H1 (cell line): ENCODE results near the gene TMEM115. TPM values are rescaled to one million over a fixed set of nuclear protein-coding genes. Genes with fewer than 3 reads are reported as not detected.

ENCODE experiments used
- CTCF ChIA-PET: fragments of 300-600 bp; sonication (Branson Sonifier 250); formaldehyde crosslinking; loops from one replicate; lab custom pipeline; 2021; ENCODE audit not compliant: partially characterized antibody; lab: Charles Lee
- POLR2A ChIA-PET: fragments of 300-600 bp; sonication (Branson Sonifier 250); formaldehyde crosslinking; loops from one replicate; lab custom pipeline; 2021; ENCODE audit warnings: inconsistent platforms; ENCODE audit not compliant: partially characterized antibody; lab: Charles Lee
- DNase-seq, 2 experiments: peaks; one replicate each; pipeline versions ENCODE4 v3.0.0 to v3.0.0-alpha.2; 2010 to 2022; ENCODE audit warnings: low spot score in 2 of 2, low read depth in 1 of 2, mixed read lengths in 1 of 2
- FAIRE-seq: peaks from 2 replicates; lab custom pipeline; 2011; peaks lifted over from hg19 to GRCh38; lab: Jason Lieb, UNC
- H2AFZ ChIP-seq: 2 replicates; pipeline ENCODE4 v1.8.1; 2012; ENCODE audit warnings: low read length, inconsistent platforms
- H2AK5ac ChIP-seq: 2 replicates; pipeline ENCODE4 v1.6.1; 2013; ENCODE audit warnings: low read depth, low read length
- H2BK120ac ChIP-seq: replicated peaks from 2 replicates; pipeline ENCODE3; 2013; ENCODE audit warnings: low read depth, low read length, inconsistent platforms
- H2BK12ac ChIP-seq: 2 replicates; pipeline ENCODE4 v1.6.1; 2013; ENCODE audit warnings: low read depth, low read length
- H2BK15ac ChIP-seq: 2 replicates; pipeline ENCODE4 v1.6.1; 2013; ENCODE audit warnings: low read length
- H2BK20ac ChIP-seq: 2 replicates; pipeline ENCODE4 v1.6.1; 2013; ENCODE audit warnings: low read length
- H2BK5ac ChIP-seq: 2 replicates; pipeline ENCODE4 v1.6.1; 2013; ENCODE audit warnings: low read depth, low read length
- H3K14ac ChIP-seq: 2 replicates; pipeline ENCODE4 v1.6.1; 2013; ENCODE audit warnings: inconsistent platforms; ENCODE audit not compliant: insufficient read length
- H3K18ac ChIP-seq: 2 replicates; pipeline ENCODE4 v1.6.1; 2013; ENCODE audit warnings: low read length; ENCODE audit errors: extremely low read depth
- H3K23ac ChIP-seq: 2 replicates; pipeline ENCODE4 v1.6.1; 2013; ENCODE audit warnings: inconsistent platforms; ENCODE audit not compliant: insufficient read length
- H3K23me2 ChIP-seq: 2 replicates; pipeline ENCODE4 v1.6.1; 2013; ENCODE audit warnings: low read depth, low read length
- H3K27ac ChIP-seq: 2 replicates; pipeline ENCODE4 v1.6.1; 2011; ENCODE audit warnings: low read depth, low read length, inconsistent platforms
- H3K27me3 ChIP-seq, 4 experiments: replicated peaks in 1 of 4; 1 replicate in 1 of 4; 2 replicates in 3 of 4; pipeline versions ENCODE4 v1.6.1 to v1.8.1; 2011 to 2013; ENCODE audit warnings: low read length in 3 of 4, mild to moderate bottlenecking in 3 of 4, inconsistent platforms in 2 of 4, mixed read lengths in 2 of 4, moderate library complexity in 1 of 4; ENCODE audit not compliant: control insufficient read depth in 3 of 4, insufficient read depth in 3 of 4; ENCODE audit errors: extremely low read depth in 1 of 4
- H3K36me3 ChIP-seq, 4 experiments: 2 replicates each; pipeline versions ENCODE4 v1.6.1 to v1.8.1; 2011 to 2013; ENCODE audit warnings: mild to moderate bottlenecking in 4 of 4, low read length in 3 of 4, moderate library complexity in 2 of 4, control low read depth in 1 of 4, inconsistent platforms in 1 of 4; ENCODE audit not compliant: insufficient read depth in 4 of 4, control insufficient read depth in 2 of 4
- H3K4ac ChIP-seq: replicated peaks from 2 replicates; pipeline ENCODE3; 2013; ENCODE audit warnings: low read length, low read depth, mixed read lengths, inconsistent platforms; ENCODE audit not compliant: insufficient read length
- H3K4me1 ChIP-seq, 4 experiments: replicated peaks in 1 of 4; 1 replicate in 1 of 4; 2 replicates in 3 of 4; pipeline versions ENCODE4 v1.6.1 to v1.8.1; 2011 to 2013; ENCODE audit warnings: low read length in 3 of 4, inconsistent platforms in 2 of 4, mixed read lengths in 1 of 4; ENCODE audit not compliant: insufficient read depth in 4 of 4, control insufficient read depth in 3 of 4
- H3K4me2 ChIP-seq, 2 experiments: 2 replicates each; pipeline versions ENCODE4 v1.6.1 to v1.8.1; 2011 to 2013; ENCODE audit warnings: low read depth in 2 of 2, low read length in 2 of 2, control low read depth in 1 of 2, inconsistent platforms in 1 of 2, mild to moderate bottlenecking in 1 of 2; ENCODE audit not compliant: insufficient read depth in 1 of 2
- H3K4me3 ChIP-seq, 4 experiments: fragments of 200-600, 300-600 bp in 1 of 4; sonication (generic), shearing (Covaris generic), sonication (Bioruptor Twin) in 1 of 4; 2 replicates each; pipeline versions ENCODE4 v1.5.1 to v1.8.1; 2011 to 2016; ENCODE audit warnings: low read length in 4 of 4, low read depth in 3 of 4, control low read depth in 2 of 4, inconsistent platforms in 2 of 4, mild to moderate bottlenecking in 2 of 4, mixed read lengths in 1 of 4, moderate library complexity in 1 of 4; ENCODE audit not compliant: insufficient read depth in 2 of 4; ENCODE audit errors: extremely low read depth in 1 of 4
- H3K56ac ChIP-seq: replicated peaks from 2 replicates; pipeline ENCODE3; 2013; ENCODE audit warnings: low read depth, mild to moderate bottlenecking, mixed read lengths, low read length, inconsistent platforms; ENCODE audit not compliant: insufficient read length
- H3K79me1 ChIP-seq: 2 replicates; pipeline ENCODE4 v1.6.1; 2013; ENCODE audit warnings: low read depth, low read length, control low read depth
- H3K79me2 ChIP-seq, 2 experiments: 2 replicates each; pipeline versions ENCODE4 v1.6.1 to v1.8.1; 2012 to 2013; ENCODE audit warnings: low read length in 2 of 2, mild to moderate bottlenecking in 2 of 2, inconsistent platforms in 1 of 2; ENCODE audit not compliant: insufficient read depth in 2 of 2, control insufficient read depth in 1 of 2
- H3K9ac ChIP-seq, 4 experiments: replicated peaks in 1 of 4; 1 replicate in 1 of 4; 2 replicates in 3 of 4; pipeline versions ENCODE4 v1.6.1 to v1.8.1; 2011 to 2013; ENCODE audit warnings: low read depth in 3 of 4, low read length in 3 of 4, control low read depth in 2 of 4, mild to moderate bottlenecking in 2 of 4, moderate library complexity in 2 of 4, inconsistent platforms in 1 of 4; ENCODE audit errors: extremely low read depth in 1 of 4
- H3K9me3 ChIP-seq, 2 experiments: 2 replicates each; pipeline versions ENCODE4 v1.6.1 to v1.8.1; 2012 to 2013; ENCODE audit warnings: mild to moderate bottlenecking in 2 of 2, moderate library complexity in 2 of 2, control low read depth in 1 of 2, inconsistent platforms in 1 of 2, low read depth in 1 of 2, low read length in 1 of 2, mixed read lengths in 1 of 2; ENCODE audit not compliant: insufficient read depth in 2 of 2
- H4K20me1 ChIP-seq, 2 experiments: replicated peaks in 1 of 2; 2 replicates each; pipeline versions ENCODE3 to v1.8.1; 2011 to 2013; ENCODE audit warnings: inconsistent platforms in 2 of 2, low read length in 2 of 2, mild to moderate bottlenecking in 1 of 2; ENCODE audit not compliant: insufficient read depth in 2 of 2, control insufficient read depth in 1 of 2
- H4K5ac ChIP-seq: 2 replicates; pipeline ENCODE4 v1.6.1; 2013; ENCODE audit warnings: low read length, low read depth, mixed read lengths, inconsistent platforms; ENCODE audit not compliant: insufficient read length
- H4K8ac ChIP-seq: 2 replicates; pipeline ENCODE4 v1.8.0; 2013; ENCODE audit warnings: mild to moderate bottlenecking, moderate library complexity, low read length, inconsistent platforms; ENCODE audit not compliant: insufficient read depth; ENCODE audit errors: extremely low read depth
- H4K91ac ChIP-seq: replicated peaks from 2 replicates; pipeline ENCODE3; 2013; ENCODE audit warnings: low read length, mixed read lengths, inconsistent platforms; ENCODE audit not compliant: insufficient read length
- BCL11A ChIP-seq, 2 experiments: IDR thresholded peaks; one replicate each; pipeline ENCODE4 v1.6.1; 2011; ENCODE audit warnings: low read depth in 2 of 2, low read length in 2 of 2, mild to moderate bottlenecking in 2 of 2
- BRCA1 ChIP-seq: IDR thresholded peaks from 2 replicates; pipeline ENCODE4 v1.6.1; 2012; ENCODE audit warnings: low read depth, low read length, improper control_type of control experiment
- CREB1 ChIP-seq: IDR thresholded peaks from 2 replicates; pipeline ENCODE4 v1.6.1; 2012; ENCODE audit warnings: inconsistent platforms
- EZH2 ChIP-seq: fragments of 200-600 bp; sonication (generic); IDR thresholded peaks from 2 replicates; pipeline ENCODE4 v1.7.1; 2012; ENCODE audit warnings: low read depth, mild to moderate bottlenecking, moderate library complexity, low read length, inconsistent platforms; ENCODE audit not compliant: severe bottlenecking
- GTF2F1 ChIP-seq: IDR thresholded peaks from 2 replicates; pipeline ENCODE4 v1.6.1; 2012; ENCODE audit warnings: low read depth, low read length, improper control_type of control experiment, borderline replicate concordance
- HDAC2 ChIP-seq, 2 experiments: fragments of 300-600 bp in 1 of 2; sonication (generic) in 1 of 2; IDR thresholded peaks; 2 replicates each; pipeline ENCODE4 v1.6.1; 2011 to 2012; ENCODE audit warnings: low read depth in 2 of 2, low read length in 2 of 2, mild to moderate bottlenecking in 2 of 2, moderate library complexity in 2 of 2, borderline replicate concordance in 1 of 2, inconsistent platforms in 1 of 2
- MAFK ChIP-seq: IDR thresholded peaks from 2 replicates; pipeline ENCODE4 v1.6.1; 2012; ENCODE audit warnings: low read depth, mild to moderate bottlenecking, improper control_type of control experiment, low read length
- RAD21 ChIP-seq, 2 experiments: IDR thresholded peaks in 1 of 2; conservative IDR thresholded peaks in 1 of 2; 2 replicates each; pipeline ENCODE4 v1.6.1; 2011; ENCODE audit warnings: low read depth in 2 of 2, low read length in 2 of 2, improper control_type of control experiment in 1 of 2, inconsistent platforms in 1 of 2, mild to moderate bottlenecking in 1 of 2, moderate library complexity in 1 of 2
- SIRT6 ChIP-seq: IDR thresholded peaks from one replicate; pipeline ENCODE4 v1.7.1; 2012; ENCODE audit warnings: low read length, inconsistent platforms
- SIX5 ChIP-seq: IDR thresholded peaks from 2 replicates; pipeline ENCODE4 v1.6.1; 2011; ENCODE audit warnings: mild to moderate bottlenecking, low read depth, low read length
- SP1 ChIP-seq: IDR thresholded peaks from 2 replicates; pipeline ENCODE4 v1.6.1; 2011; ENCODE audit warnings: low read depth, low read length
- WGBS, 2 experiments: shearing (Covaris generic) in 1 of 2; methylation state at CpG; one replicate each; pipeline versions ENCODE4 v1.1.6 to v1.1.7; 2013 to 2015; ENCODE audit warnings: low lambda C conversion rate in 2 of 2, mixed read lengths in 2 of 2, inconsistent platforms in 1 of 2, low coverage in 1 of 2, missing lambda C conversion rate in 1 of 2; ENCODE audit not compliant: insufficient replicate concordance in 2 of 2, insufficient coverage in 1 of 2, insufficient read length in 1 of 2; ENCODE audit errors: extremely low coverage in 1 of 2, missing lambda C conversion rate in 1 of 2; 5-methylcytosine and 5-hydroxymethylcytosine counted together
- polyA plus RNA-seq, 7 experiments: library from polyadenylated mRNA; depleted of rRNA in 3 of 7; stranded (reverse) in 5 of 7; unstranded in 2 of 7; fragments of >200 nt in 5 of 7; fragments of 200-250 nt in 2 of 7; gene quantifications; 1 replicate in 5 of 7; 2 replicates in 1 of 7; 4 replicates in 1 of 7; pipeline versions ENCODE4 v1.2.1 to v1.2.3, GENCODE V29; 2011 to 2013; ENCODE audit warnings: missing spikeins in 2 of 7, mixed read lengths in 2 of 7
- total RNA-seq: library from RNA; stranded (reverse); fragmentation: NEBNext Ultra II Directional; extraction: Animal tissue kit (Norgen Biotek cat#: 25700); gene quantifications from 2 replicates; pipeline ENCODE4 v1.2.1, GENCODE V29; 2021
- TF ChIP-seq, protein P1 (sequence below): IDR thresholded peaks from 2 replicates; pipeline ENCODE4 v1.6.1; 2011; ENCODE audit warnings: low read depth, mild to moderate bottlenecking, low read length; ENCODE audit not compliant: insufficient read depth

Gene TMEM115
- total and polyA plus RNA-seq, 2 of the 8 experiments (the other 6 are each of a cell fraction or from before 2014, with no cell fraction given) = 25.4 to 32.4 TPM

DNA sequence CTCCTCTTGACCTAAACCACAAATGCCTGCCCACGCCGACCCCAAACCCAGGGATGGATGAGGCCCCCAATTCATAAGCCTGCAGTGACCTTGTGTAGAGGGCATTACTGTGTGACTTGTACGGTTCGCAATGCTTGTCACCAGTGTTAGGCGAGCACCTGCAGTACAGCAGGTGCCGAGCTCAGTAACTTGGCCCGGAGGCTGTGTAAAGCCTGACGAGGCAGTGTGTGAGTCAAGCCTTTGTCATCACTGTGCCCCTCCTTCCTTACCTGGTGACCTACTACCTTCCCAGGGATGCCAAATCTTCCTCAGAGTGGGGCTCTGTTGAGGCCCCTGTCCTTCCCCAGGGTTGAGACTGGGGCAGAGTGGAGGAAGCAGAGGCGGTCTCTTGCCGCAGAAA, 37.2 kb upstream of the TMEM115 start:
- H3K27me3 ChIP-seq = peaks cover 0 to 5% (median 0%) of the 10 kb centered on the region in 4 experiments; a peak in 1 of 7 replicates
- no peak overlapping the region for H3K4me3 ChIP-seq
- peaks cover 0 to 8% of the 10 kb centered on the region in 2 experiments for H4K20me1 ChIP-seq
- no peaks in the 10 kb centered on the region for H3K4me1 ChIP-seq
- no peak overlapping the region for H2BK5ac ChIP-seq
- H3K79me2 ChIP-seq = no peaks in the 10 kb centered on the region
- H3K9ac ChIP-seq = no peak overlapping the region
- no peak overlapping the region for H2BK20ac ChIP-seq
- 86% methylated on average over 10 of the region's 10 CpGs; no CpG with 5 or more reads in 1 of the 2 experiments for WGBS, 2 experiments
- H3K27ac ChIP-seq = no peak overlapping the region
- no peaks in the 10 kb centered on the region for H3K79me1 ChIP-seq
- no peak overlapping the region for H4K91ac ChIP-seq
- no peak overlapping the region for H2BK15ac ChIP-seq
- no peak overlapping the region for H3K23ac ChIP-seq
- H3K14ac ChIP-seq = no peak overlapping the region
- POLR2A ChIA-PET = interaction anchor here (0.7 to 0.9 kb wide), 2 partner anchors 23 to 97 kb away, joined by 3 read pairs; no protein-coding TSS in a partner anchor
- H2AK5ac ChIP-seq = no peak overlapping the region
- DNase-seq = no peak
- H4K5ac ChIP-seq = no peak overlapping the region
- H3K4me2 ChIP-seq = no peak overlapping the region
- no peaks in the 10 kb centered on the region for H3K9me3 ChIP-seq
- H4K8ac ChIP-seq = no peak overlapping the region
- H3K18ac ChIP-seq = no peak overlapping the region
- CTCF ChIA-PET = interaction anchor here (0.6 to 5.3 kb wide), 10 partner anchors 10 to 218 kb away, joined by 3 to 19 read pairs (median 4); no protein-coding TSS in a partner anchor
- no peaks in the 10 kb centered on the region for H3K23me2 ChIP-seq
- no peak for TF ChIP-seq HDAC2 (IDR thresholded peaks at IDR 0.05; ENCODE audit: borderline replicate concordance in 1 of 2, low read depth in 2 of 2, low read length in 2 of 2)
- no peak for TF ChIP-seq CREB1
- TF ChIP-seq, protein P1, sequence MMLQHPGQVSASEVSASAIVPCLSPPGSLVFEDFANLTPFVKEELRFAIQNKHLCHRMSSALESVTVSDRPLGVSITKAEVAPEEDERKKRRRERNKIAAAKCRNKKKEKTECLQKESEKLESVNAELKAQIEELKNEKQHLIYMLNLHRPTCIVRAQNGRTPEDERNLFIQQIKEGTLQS = no peak
- no peak for TF ChIP-seq GTF2F1
- no peak for TF ChIP-seq SIX5
- no peak for TF ChIP-seq BCL11A (IDR thresholded peaks at IDR 0.05; ENCODE audit: low read depth in 2 of 2, low read length in 2 of 2)
- no peak for TF ChIP-seq RAD21 (IDR thresholded peaks at IDR 0.05 in 1 of 2, conservative IDR thresholded peaks at IDR 0.05 in 1 of 2; ENCODE audit: low read depth in 2 of 2, low read length in 2 of 2)
- no peak for TF ChIP-seq SP1
- TF ChIP-seq MAFK = no peak
- TF ChIP-seq EZH2 = no peak
- TF ChIP-seq BRCA1 = no peak
- TF ChIP-seq SIRT6 = no peak
- TF ChIP-seq, all 59 proteins: peak for 0
- Histone ChIP-seq H3K36me3 (no peaks in the 10 kb centered on the region), H2BK120ac (no peak overlapping the region), H3K56ac (no peak overlapping the region), H2AFZ (no peak overlapping the region), H3K4ac (no peak overlapping the region), H2BK12ac (no peak overlapping the region)
- FAIRE-seq = no peak
